HEK293 (cell line): ENCODE measurements around the gene CCNK.

Experiments used
- CTCF ChIA-PET: fragments of 350-600 bp; formaldehyde crosslinking; extraction: SDS; loops from one replicate; lab custom pipeline; 2021; ENCODE audit warnings: antibody characterized with exemption; lab: Yijun Ruan, JAX
- POLR2A ChIA-PET: fragments of 300-600 bp; formaldehyde crosslinking; extraction: SDS; loops from one replicate; lab custom pipeline; 2020; ENCODE audit warnings: antibody characterized with exemption, inconsistent platforms; lab: Yijun Ruan, JAX
- H3K27ac ChIP-seq: fragments of 200-500 bp; sonication (Bioruptor generic); 2 replicates; pipeline ENCODE4 v1.5.1; 2014; ENCODE audit warnings: low read depth, low read length, control low read depth, inconsistent platforms; ENCODE audit errors: extremely low read depth
- H3K36me3 ChIP-seq, 2 experiments: fragments of 200-500 bp in 1 of 2; sonication (Bioruptor generic) in 1 of 2; 1 replicate in 1 of 2; 2 replicates in 1 of 2; pipeline ENCODE4 v1.5.1; 2014 to 2017; ENCODE audit warnings: inconsistent platforms in 2 of 2, low read length in 2 of 2; ENCODE audit not compliant: control insufficient read depth in 2 of 2, insufficient read depth in 1 of 2
- H3K4me1 ChIP-seq: fragments of 200-500 bp; sonication (Bioruptor generic); 2 replicates; pipeline ENCODE4 v1.5.1; 2014; ENCODE audit warnings: mild to moderate bottlenecking, low read length, inconsistent platforms; ENCODE audit not compliant: control insufficient read depth, insufficient read depth
- H3K4me3 ChIP-seq: 2 replicates; pipeline ENCODE4 v1.5.1; 2011; ENCODE audit warnings: low read depth, mild to moderate bottlenecking, control low read depth, low read length, moderate library complexity
- H3K9me3 ChIP-seq: fragments of 200-500 bp; sonication (Bioruptor generic); 2 replicates; pipeline ENCODE4 v1.5.1; 2014; ENCODE audit warnings: low read depth, low read length, inconsistent platforms; ENCODE audit not compliant: control insufficient read depth, insufficient read depth
- BCL11A ChIP-seq: fragments of 450-650 bp; formaldehyde crosslinking; IDR thresholded peaks from 2 replicates; pipeline ENCODE4 v1.5.1; 2016; ENCODE audit warnings: low read depth, missing biosample characterization, missing genetic modification characterization
- GLI2 ChIP-seq: fragments of 450-650 bp; formaldehyde crosslinking; IDR thresholded peaks from 2 replicates; pipeline ENCODE4; 2017; ENCODE audit warnings: missing biosample characterization, missing genetic modification characterization, low read depth, borderline replicate concordance
- KLF9 ChIP-seq: fragments of 450-650 bp; formaldehyde crosslinking; IDR thresholded peaks from 2 replicates; pipeline ENCODE4 v1.5.1; 2016; ENCODE audit warnings: missing biosample characterization, missing genetic modification characterization, low read depth
- SCRT2 ChIP-seq: fragments of 450-650 bp; formaldehyde crosslinking; IDR thresholded peaks from 2 replicates; pipeline ENCODE4 v1.5.1; 2016; ENCODE audit warnings: missing biosample characterization, missing genetic modification characterization
- SP7 ChIP-seq: fragments of 450-650 bp; formaldehyde crosslinking; IDR thresholded peaks from 2 replicates; pipeline ENCODE4 v1.5.1; 2016; ENCODE audit warnings: missing biosample characterization, missing genetic modification characterization
- ZBTB10 ChIP-seq: fragments of 450-650 bp; formaldehyde crosslinking; IDR thresholded peaks from 2 replicates; pipeline ENCODE4 v1.5.1; 2016; ENCODE audit warnings: missing biosample characterization, missing genetic modification characterization
- ZBTB17 ChIP-seq: fragments of 450-650 bp; formaldehyde crosslinking; IDR thresholded peaks from 2 replicates; pipeline ENCODE4 v1.5.1; 2016; ENCODE audit warnings: missing biosample characterization, missing genetic modification characterization
- ZBTB21 ChIP-seq: fragments of 450-650 bp; formaldehyde crosslinking; IDR thresholded peaks from 2 replicates; pipeline ENCODE4 v1.5.1; 2017; ENCODE audit warnings: missing biosample characterization, missing genetic modification characterization
- ZBTB49 ChIP-seq: fragments of 450-650 bp; formaldehyde crosslinking; IDR thresholded peaks from 2 replicates; pipeline ENCODE4 v1.5.1; 2016; ENCODE audit warnings: missing biosample characterization, missing genetic modification characterization, low read depth
- ZNF26 ChIP-seq: fragments of 450-650 bp; formaldehyde crosslinking; IDR thresholded peaks from 2 replicates; pipeline ENCODE4 v1.5.1; 2016; ENCODE audit warnings: missing biosample characterization, missing genetic modification characterization
- ZNF302 ChIP-seq: fragments of 450-650 bp; formaldehyde crosslinking; IDR thresholded peaks from 2 replicates; pipeline ENCODE4 v1.5.1; 2016; ENCODE audit warnings: missing biosample characterization, missing genetic modification characterization, low read depth
- ZNF341 ChIP-seq: fragments of 450-650 bp; formaldehyde crosslinking; IDR thresholded peaks from 2 replicates; pipeline ENCODE4; 2016; ENCODE audit warnings: low read depth, missing biosample characterization, missing genetic modification characterization
- ZNF394 ChIP-seq: fragments of 450-650 bp; formaldehyde crosslinking; IDR thresholded peaks from 2 replicates; pipeline ENCODE4 v1.5.1; 2016; ENCODE audit warnings: missing biosample characterization, missing genetic modification characterization, mild to moderate bottlenecking, moderate library complexity, borderline replicate concordance
- ZNF433 ChIP-seq: fragments of 450-650 bp; formaldehyde crosslinking; IDR thresholded peaks from 2 replicates; pipeline ENCODE4 v1.5.1; 2016; ENCODE audit warnings: missing biosample characterization, missing genetic modification characterization, low read depth
- ZNF530 ChIP-seq: fragments of 450-650 bp; formaldehyde crosslinking; IDR thresholded peaks from 2 replicates; pipeline ENCODE4 v1.5.1; 2016; ENCODE audit warnings: low read depth, missing biosample characterization, missing genetic modification characterization
- ZNF548 ChIP-seq: fragments of 450-650 bp; formaldehyde crosslinking; IDR thresholded peaks from 2 replicates; pipeline ENCODE4 v1.5.1; 2016; ENCODE audit warnings: missing biosample characterization, missing genetic modification characterization
- ZNF600 ChIP-seq: fragments of 450-650 bp; formaldehyde crosslinking; IDR thresholded peaks from 2 replicates; pipeline ENCODE4 v1.5.1; 2016; ENCODE audit warnings: missing biosample characterization, missing genetic modification characterization
- ZNF626 ChIP-seq: fragments of 450-650 bp; sonication (Bioruptor Pico); formaldehyde crosslinking; IDR thresholded peaks from 2 replicates; pipeline ENCODE4 v1.5.1; 2018; ENCODE audit warnings: missing biosample characterization, missing genetic modification characterization, inconsistent platforms
- ZNF768 ChIP-seq: fragments of 450-650 bp; formaldehyde crosslinking; IDR thresholded peaks from 2 replicates; pipeline ENCODE4 v1.5.1; 2018; ENCODE audit warnings: missing biosample characterization, mild to moderate bottlenecking, missing genetic modification characterization
- ZSCAN18 ChIP-seq: fragments of 450-650 bp; formaldehyde crosslinking; IDR thresholded peaks from 2 replicates; pipeline ENCODE4 v1.5.1; 2016; ENCODE audit warnings: missing biosample characterization, missing genetic modification characterization
- ZSCAN23 ChIP-seq: fragments of 450-650 bp; formaldehyde crosslinking; IDR thresholded peaks from 2 replicates; pipeline ENCODE4 v1.5.1; 2016; ENCODE audit warnings: missing biosample characterization, missing genetic modification characterization
- ZSCAN5A ChIP-seq: fragments of 450-650 bp; formaldehyde crosslinking; IDR thresholded peaks from 2 replicates; pipeline ENCODE4 v1.5.1; 2016; ENCODE audit warnings: missing biosample characterization, missing genetic modification characterization

Gene CCNK

GRCh38 chr14:99508896-99509629 is 27.9 kb downstream of the CCNK start:
- peak; percentile 37; the same call in 1 of the 2 replicates for TF ChIP-seq SCRT2 (tag by site-specific recombination)
- no peak for TF ChIP-seq ZNF548 (tag by site-specific recombination)
- peak; percentile 38; the same call in 1 of the 2 replicates for TF ChIP-seq KLF9 (tag by site-specific recombination)
- CTCF ChIA-PET, result no interaction called here
- no peak overlapping the region for H3K4me3 ChIP-seq
- H3K4me1 ChIP-seq, result no peaks in the 10 kb centered on the region
- H3K9me3 ChIP-seq, result no peaks in the 10 kb centered on the region
- H3K27ac ChIP-seq, result no peak overlapping the region
- POLR2A ChIA-PET, result no interaction called here
- H3K36me3 ChIP-seq, result peaks cover 27 to 91% of the 10 kb centered on the region in 2 experiments

GRCh38 chr14:99509871-99510555 is 28.8 kb downstream of the CCNK start:
- peaks cover 18 to 91% of the 10 kb centered on the region in 2 experiments for H3K36me3 ChIP-seq
- no peak overlapping the region for H3K27ac ChIP-seq
- POLR2A ChIA-PET, result no interaction called here
- no peaks in the 10 kb centered on the region for H3K4me1 ChIP-seq
- no peak for TF ChIP-seq SCRT2 (tag by site-specific recombination)
- TF ChIP-seq ZBTB17, result no peak
- no peak for TF ChIP-seq ZBTB21 (tag by site-specific recombination)
- no peak for TF ChIP-seq ZBTB49 (tag by site-specific recombination)
- no peak for TF ChIP-seq ZNF530
- no peak for TF ChIP-seq ZNF433 (tag by site-specific recombination)
- no peak for TF ChIP-seq ZBTB10 (tag by site-specific recombination)
- TF ChIP-seq ZNF626 (tag by site-specific recombination), result no peak
- TF ChIP-seq ZNF600, result no peak
- no peak for TF ChIP-seq SP7
- no peak for TF ChIP-seq ZSCAN5A (tag by site-specific recombination)
- TF ChIP-seq GLI2 (tag by site-specific recombination), result no peak
- no peak for TF ChIP-seq ZNF26 (tag by site-specific recombination)
- no peak for TF ChIP-seq ZNF768 (tag by site-specific recombination)
- no peak for TF ChIP-seq ZSCAN23 (tag by site-specific recombination)
- no peak for TF ChIP-seq ZNF394 (tag by site-specific recombination)
- TF ChIP-seq ZNF341, result no peak
- no peak for TF ChIP-seq BCL11A (tag by site-specific recombination)
- no peak for TF ChIP-seq ZSCAN18 (tag by site-specific recombination)
- TF ChIP-seq ZNF302, result no peak
- CTCF ChIA-PET, result no interaction called here
- H3K4me3 ChIP-seq, result no peak overlapping the region
- H3K9me3 ChIP-seq, result no peaks in the 10 kb centered on the region
